B cell (primary cell): ENCODE measurements around the gene MRPL4. TPM values are rescaled to one million over a fixed set of nuclear protein-coding genes. Genes with fewer than 3 reads are reported as not detected.

ENCODE experiments used
- ATAC-seq: fragments of 200-7000 bp; cut with Tn5 transposase; one replicate; pipeline ENCODE4 v1.10.0; 2021; ENCODE audit warnings: low read depth, mild to moderate bottlenecking, moderate number of reproducible peaks, moderate library complexity
- CTCF ChIA-PET: fragments of 350-600 bp; sonication (Branson Sonifier 250); formaldehyde crosslinking; loops from one replicate; lab custom pipeline; 2021; ENCODE audit warnings: antibody characterized with exemption, inconsistent platforms; lab: Charles Lee
- POLR2A ChIA-PET: fragments of 350-600 bp; sonication (Branson Sonifier 250); formaldehyde crosslinking; loops from one replicate; lab custom pipeline; 2021; ENCODE audit warnings: antibody characterized with exemption; lab: Charles Lee
- DNase-seq: peaks from one replicate; pipeline ENCODE4 v3.0.0; 2013
- H2AFZ ChIP-seq: 2 replicates; pipeline ENCODE4 v1.6.1; 2012; ENCODE audit warnings: mild to moderate bottlenecking, low read depth, low read length; ENCODE audit not compliant: insufficient read depth, poor library complexity, severe bottlenecking
- H3K27ac ChIP-seq, 2 donors: 1 replicate in 1 of 2; 2 replicates in 1 of 2; pipeline ENCODE4 v1.5.1; 2012 to 2013; ENCODE audit warnings: low read length in 2 of 2, mild to moderate bottlenecking in 2 of 2, moderate library complexity in 1 of 2
- H3K27me3 ChIP-seq, 4 experiments: fragments of 200-600 bp in 1 of 4; sonication (generic) in 1 of 4; replicated peaks in 1 of 4; 1 replicate in 2 of 4; 2 replicates in 2 of 4; pipeline versions ENCODE4 v1.6.1 to v1.7.0; 2013 to 2016; ENCODE audit warnings: low read length in 3 of 4, mild to moderate bottlenecking in 2 of 4, mixed read lengths in 1 of 4, moderate library complexity in 1 of 4; ENCODE audit not compliant: insufficient read depth in 4 of 4, control insufficient read depth in 3 of 4; ENCODE audit errors: control extremely low read depth in 1 of 4
- H3K36me3 ChIP-seq, 2 experiments: replicated peaks in 1 of 2; 1 replicate in 1 of 2; 2 replicates in 1 of 2; pipeline versions ENCODE4 v1.6.1 to v1.7.1; 2013; ENCODE audit warnings: low read length in 1 of 2; ENCODE audit not compliant: insufficient read depth in 2 of 2, control insufficient read depth in 1 of 2; ENCODE audit errors: control extremely low read depth in 1 of 2, extremely low read depth in 1 of 2
- H3K4me1 ChIP-seq, 2 donors: fragments of 200-600 bp in 1 of 2; sonication (generic) in 1 of 2; 1 replicate in 1 of 2; 2 replicates in 1 of 2; pipeline versions ENCODE4 v1.5.1 to v1.6.1; 2013 to 2017; ENCODE audit warnings: low read length in 2 of 2; ENCODE audit not compliant: control insufficient read depth in 2 of 2, insufficient read depth in 2 of 2
- H3K4me2 ChIP-seq: replicated peaks from 2 replicates; pipeline ENCODE3; 2012; ENCODE audit warnings: mild to moderate bottlenecking, low read depth, low read length; ENCODE audit not compliant: poor library complexity, severe bottlenecking
- H3K4me3 ChIP-seq, 5 experiments: fragments of 200-600 bp in 1 of 5; sonication (generic) in 1 of 5; 1 replicate in 3 of 5; 2 replicates in 2 of 5; pipeline versions ENCODE4 v1.5.1 to v1.7.0; 2011 to 2016; ENCODE audit warnings: low read length in 4 of 5, mild to moderate bottlenecking in 4 of 5, low read depth in 2 of 5, control low read depth in 1 of 5, moderate library complexity in 1 of 5; ENCODE audit not compliant: insufficient read depth in 1 of 5; ENCODE audit errors: control extremely low read depth in 1 of 5, extremely low read depth in 1 of 5
- H3K79me2 ChIP-seq: fragments of 200-600 bp; sonication (generic); one replicate; pipeline ENCODE4 v1.6.0; 2016; ENCODE audit warnings: low read length; ENCODE audit not compliant: control insufficient read depth, insufficient read depth
- H3K9ac ChIP-seq: fragments of 200-600 bp; sonication (generic); 2 replicates; pipeline ENCODE4 v1.6.1; 2017; ENCODE audit warnings: mild to moderate bottlenecking, low read length, moderate library complexity
- H3K9me3 ChIP-seq, 3 donors: one replicate each; pipeline versions ENCODE4 v1.6.1 to v1.7.1; 2013; ENCODE audit warnings: low read length in 2 of 3; ENCODE audit not compliant: control insufficient read depth in 2 of 3, insufficient read depth in 1 of 3; ENCODE audit errors: control extremely low read depth in 1 of 3
- H4K20me1 ChIP-seq: 2 replicates; pipeline ENCODE4 v1.6.0; 2012; ENCODE audit warnings: mild to moderate bottlenecking, low read length; ENCODE audit not compliant: insufficient read depth, control insufficient read depth, poor library complexity, severe bottlenecking
- H3K27ac Mint-ChIP-seq: one replicate; pipeline ENCODE4 v1.8.0; 2021; ENCODE audit warnings: mixed read lengths
- H3K27me3 Mint-ChIP-seq: one replicate; pipeline ENCODE4 v1.8.0; 2021; ENCODE audit warnings: mixed read lengths
- H3K4me1 Mint-ChIP-seq: one replicate; pipeline ENCODE4 v1.8.0; 2021; ENCODE audit warnings: mixed read lengths
- H3K4me3 Mint-ChIP-seq: one replicate; pipeline ENCODE4 v1.8.0; 2021; ENCODE audit warnings: mixed read lengths
- H3K9me3 Mint-ChIP-seq: one replicate; pipeline ENCODE4 v1.8.0; 2022; ENCODE audit warnings: mixed read lengths; ENCODE audit not compliant: insufficient read depth
- CTCF ChIP-seq: fragments of 200-600 bp; IDR thresholded peaks from one replicate; pipeline ENCODE4 v1.8.0; 2022; ENCODE audit warnings: antibody characterized with exemption, mild to moderate bottlenecking
- EZH2 ChIP-seq: IDR thresholded peaks from 2 replicates; pipeline ENCODE4 v1.6.1; 2012; ENCODE audit warnings: borderline replicate concordance, low read depth, mild to moderate bottlenecking, moderate library complexity, low read length; ENCODE audit not compliant: insufficient read depth, poor library complexity, severe bottlenecking
- WGBS: methylation state at CpG from one replicate; pipeline ENCODE4 v1.1.5; 2013; ENCODE audit warnings: missing lambda C conversion rate; ENCODE audit not compliant: insufficient coverage; 5-methylcytosine and 5-hydroxymethylcytosine counted together
- intact Hi-C: fragments of 100-400 bp; cut with micrococcal nuclease; formaldehyde crosslinking; loops from one replicate; pipeline ENCODE4 v1.10.0; 2022
- polyA plus RNA-seq: library from polyadenylated mRNA; depleted of rRNA; stranded (reverse); fragments of >200 nt; gene quantifications from 2 replicates; pipeline ENCODE4 v1.2.3, GENCODE V29; 2012
- total RNA-seq, 2 donors: library from RNA; stranded (reverse); fragments of 120-200 nt in 1 of 2; gene quantifications; 1 replicate in 1 of 2; 2 replicates in 1 of 2; pipeline versions ENCODE4 v1.2.3 to v1.2.4, GENCODE V29; 2013 to 2022

MRPL4 gene
- total and polyA plus RNA-seq, 2 donors (not counting 1 experiment from before 2014, with no cell fraction given), result 39.8 to 81.1 TPM

DNA sequence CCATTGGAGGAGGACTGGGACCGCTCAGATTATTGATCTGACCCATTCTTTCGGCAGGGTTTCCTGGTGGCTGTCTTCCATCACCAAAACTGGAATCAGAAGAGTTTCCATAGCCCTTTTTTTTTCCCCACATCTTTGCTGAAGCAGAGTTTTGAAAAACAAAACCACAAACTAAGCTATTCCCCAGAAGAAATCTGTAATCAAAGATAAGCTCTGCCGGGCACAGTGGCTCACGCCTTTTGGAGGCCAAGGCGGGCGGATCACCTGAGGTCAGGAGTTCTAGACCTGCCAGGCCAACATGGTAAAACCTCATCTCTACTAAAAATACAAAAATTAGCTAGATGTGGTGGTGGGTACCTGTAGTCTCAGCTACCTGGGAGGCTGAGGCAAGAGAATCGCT is 14.7 kb downstream of the MRPL4 start:
- Histone ChIP-seq H3K9me3 (no peaks in the 10 kb centered on the region), H3K79me2 (peaks cover 3% of the 10 kb centered on the region), H3K4me1 (peaks cover 8 to 23% of the 10 kb centered on the region in 2 donors), H3K4me3 (no peak overlapping the region), H2AFZ (no peak overlapping the region), H4K20me1 (no peaks in the 10 kb centered on the region), H3K36me3 (no peaks in the 10 kb centered on the region), H3K27me3 (no peaks in the 10 kb centered on the region), H3K4me2 (no peak overlapping the region), H3K9ac (no peak overlapping the region), H3K27ac (no peak overlapping the region)
- Mint-ChIP-seq H3K27me3 (no peaks in the 10 kb centered on the region), H3K9me3 (no peaks in the 10 kb centered on the region), H3K27ac (no peak overlapping the region), H3K4me1 (peaks cover 16% of the 10 kb centered on the region), H3K4me3 (no peak overlapping the region)
- ChIA-PET POLR2A (interaction anchor here (0.6 kb wide), 1 partner anchor 139 kb away, joined by 4 read pairs; no protein-coding TSS in a partner anchor), CTCF (interaction anchor here (0.6 to 9.2 kb wide), 3 partner anchors 8 to 155 kb away, joined by 3 to 570 read pairs (median 73); partner anchors contain the start of genes P2RY11 and TYK2)
- TF ChIP-seq CTCF (no peak), EZH2 (no peak)
- WGBS, result 100% methylated on average over 2 of the region's 7 CpGs
- intact Hi-C loops, result loop anchor here (5.0 kb wide), 1 partner anchor 334 kb away; no protein-coding TSS in a partner anchor
- ATAC-seq (no peak), DNase-seq (no peak)

DNA sequence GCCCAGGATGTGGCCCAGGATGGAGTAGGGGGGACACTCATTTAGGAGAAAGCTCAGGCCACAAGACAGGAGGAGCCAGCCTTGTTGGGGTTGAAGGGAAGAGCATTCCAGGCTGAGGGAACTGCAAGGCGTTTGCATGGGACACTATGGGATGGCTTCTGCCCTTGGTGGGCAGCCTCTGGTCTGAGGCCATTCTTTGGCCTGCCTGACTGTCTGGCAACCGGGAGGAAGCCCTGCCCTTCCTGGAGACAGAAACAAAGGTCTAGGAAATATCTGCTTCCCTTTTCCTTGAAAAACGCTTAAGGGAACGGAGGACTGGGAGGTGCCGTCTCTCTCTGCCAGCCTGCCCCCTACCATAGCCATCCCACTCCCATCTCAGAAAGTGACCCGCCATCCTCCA is 16.1 kb downstream of the MRPL4 start:
- H3K27ac ChIP-seq, result no peak overlapping the region
- H3K79me2 ChIP-seq, result peaks cover 3% of the 10 kb centered on the region
- Mint-ChIP-seq H3K4me1 (peaks cover 28% of the 10 kb centered on the region), H3K4me3 (no peak overlapping the region), H3K27ac (no peak overlapping the region), H3K27me3 (no peaks in the 10 kb centered on the region), H3K9me3 (no peaks in the 10 kb centered on the region)
- CTCF ChIA-PET, result interaction anchor here (1.0 to 9.2 kb wide), 4 partner anchors 9 to 119 kb away, joined by 3 to 570 read pairs (median 94); partner anchors contain the start of genes ICAM4, ICAM5 and TYK2
- H2AFZ ChIP-seq, result no peak overlapping the region
- no peak overlapping the region for H3K9ac ChIP-seq
- H4K20me1 ChIP-seq, result no peaks in the 10 kb centered on the region
- intact Hi-C loops, result loop anchor here (5.0 kb wide), 1 partner anchor 336 kb away; no protein-coding TSS in a partner anchor
- no peaks in the 10 kb centered on the region for H3K27me3 ChIP-seq
- POLR2A ChIA-PET, result interaction anchor here (0.7 kb wide), 1 partner anchor 98 kb away, joined by 5 read pairs; no protein-coding TSS in a partner anchor
- peaks cover 13 to 35% of the 10 kb centered on the region in 2 donors for H3K4me1 ChIP-seq
- ATAC-seq, result no peak
- 86% methylated on average over 6 of the region's 6 CpGs for WGBS
- TF ChIP-seq CTCF, result no peak
- no peak for TF ChIP-seq EZH2
- no peak overlapping the region for H3K4me2 ChIP-seq
- H3K4me3 ChIP-seq, result no peak overlapping the region
- H3K36me3 ChIP-seq, result no peaks in the 10 kb centered on the region
- H3K9me3 ChIP-seq, result no peaks in the 10 kb centered on the region
- no peak for DNase-seq
